Measurements from ENCODE around the gene ATCAY. TPM values are rescaled to one million over a fixed set of nuclear protein-coding genes. Genes with fewer than 3 reads are reported as not detected.

ATCAY gene
- 0.18 and 0.44 TPM in 2 replicates for total RNA-seq (2014; rRNA removed; shearing (Covaris generic))

- peak; percentile 91 for DNase-seq (ENCODE audit: low spot score)
- in situ Hi-C loops (cut with HindIII; ENCODE audit: low sequenced_read_pairs), result no loop called here
Observed at GRCh38 chr19:3880471-3881271, at the start of gene ATCAY. TSS of gene ATCAY (plus strand) at chr19:3880685. CDS start at chr19:3885768, 5,083 bp downstream.

GRCh38 chr19:3831601-3832000 is 48.9 kb upstream of the ATCAY start:
- in situ Hi-C loops (cut with HindIII; ENCODE audit: low sequenced_read_pairs), result no loop called here
- DNase-seq (ENCODE audit: low spot score), result no peak

- in situ Hi-C loops (cut with HindIII; ENCODE audit: low sequenced_read_pairs), result no loop called here
- DNase-seq (ENCODE audit: low spot score), result no peak
Observed at GRCh38 chr19:3832001-3832400, 48.5 kb upstream of the ATCAY start.

DNA sequence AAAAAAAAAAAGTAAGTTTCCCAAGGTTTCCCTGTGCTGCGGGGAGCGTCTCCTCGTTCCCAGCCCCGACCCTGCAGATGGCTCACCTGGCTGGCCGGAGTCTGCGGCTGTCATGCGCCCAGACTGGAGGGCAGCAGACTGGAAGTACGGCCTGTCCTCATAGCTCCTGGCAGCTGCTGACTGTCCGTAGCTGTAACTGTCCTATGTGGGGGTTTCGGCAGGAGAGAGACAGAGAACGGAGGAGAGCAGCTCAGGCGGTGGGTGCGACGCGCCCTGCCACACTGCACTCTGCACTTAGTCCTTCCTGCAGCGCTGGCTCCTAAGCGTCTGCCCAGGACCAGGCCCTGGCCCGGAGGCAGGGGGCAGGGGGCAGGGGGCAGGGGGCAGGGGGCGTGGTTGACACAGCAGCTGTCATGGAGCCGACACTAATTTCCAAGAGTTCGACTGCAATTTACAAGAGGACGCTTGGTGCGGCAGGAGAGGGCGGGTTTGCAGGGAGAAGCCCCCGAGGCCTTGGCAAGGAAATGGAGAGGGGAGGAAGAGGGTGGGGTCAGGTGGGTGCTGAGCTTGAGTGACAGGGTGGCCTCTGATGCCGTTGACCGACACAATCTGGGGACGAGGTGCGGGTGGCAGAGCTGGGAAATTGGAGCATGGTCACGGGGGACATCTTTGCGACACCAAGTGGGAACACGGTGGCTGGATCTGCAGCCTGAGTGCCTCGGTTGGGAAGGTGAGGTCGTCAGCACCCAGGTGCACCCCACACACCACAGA is 46.7 kb upstream of the ATCAY start:
- in situ Hi-C loops (cut with HindIII; ENCODE audit: low sequenced_read_pairs), result no loop called here
- no peak for DNase-seq (ENCODE audit: low spot score)

DNA sequence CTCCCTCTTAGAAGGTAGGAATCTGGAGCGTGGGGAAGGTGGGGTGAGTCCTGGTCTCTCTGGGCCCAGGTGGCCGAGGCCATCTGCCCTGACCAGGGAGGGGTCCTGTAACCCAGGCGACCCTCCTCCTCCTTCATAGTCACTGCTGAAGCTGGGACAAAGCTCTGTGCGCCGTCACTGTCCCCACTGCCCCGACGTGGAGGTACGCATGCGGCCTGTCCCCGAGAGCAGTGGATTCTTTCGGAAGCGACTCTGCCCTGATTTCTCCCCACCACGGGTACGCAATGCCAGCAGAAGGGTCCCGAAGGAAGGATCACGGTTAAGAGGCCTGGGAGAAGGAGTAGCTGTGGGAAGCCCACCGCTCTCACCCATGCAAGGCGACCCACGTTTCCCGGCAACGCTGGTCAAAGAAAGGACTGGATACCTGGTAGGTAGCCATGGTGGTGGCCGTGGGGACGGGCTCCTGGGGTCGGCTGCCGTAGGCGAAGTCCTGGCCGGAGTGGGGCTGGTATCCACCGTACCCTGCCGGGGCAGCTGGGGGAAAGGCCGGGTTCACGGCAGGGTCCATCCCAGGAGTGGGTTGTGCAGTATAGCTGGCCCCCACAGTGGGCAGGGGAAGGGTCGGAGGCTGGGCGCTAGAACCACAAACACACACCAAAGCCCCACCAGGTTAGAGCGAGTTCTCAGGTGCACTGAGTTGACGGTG is 46.0 kb upstream of the ATCAY start:
- in situ Hi-C loops (cut with HindIII; ENCODE audit: low sequenced_read_pairs), result no loop called here
- no peak for DNase-seq (ENCODE audit: low spot score)

- DNase-seq (ENCODE audit: low spot score), result no peak
- in situ Hi-C loops (cut with HindIII; ENCODE audit: low sequenced_read_pairs), result no loop called here
Observed at GRCh38 chr19:3835055-3835435, 45.4 kb upstream of the ATCAY start.

GRCh38 chr19:3836887-3837286 is 43.6 kb upstream of the ATCAY start:
- DNase-seq (ENCODE audit: low spot score), result no peak
- in situ Hi-C loops (cut with HindIII; ENCODE audit: low sequenced_read_pairs), result no loop called here

DNA sequence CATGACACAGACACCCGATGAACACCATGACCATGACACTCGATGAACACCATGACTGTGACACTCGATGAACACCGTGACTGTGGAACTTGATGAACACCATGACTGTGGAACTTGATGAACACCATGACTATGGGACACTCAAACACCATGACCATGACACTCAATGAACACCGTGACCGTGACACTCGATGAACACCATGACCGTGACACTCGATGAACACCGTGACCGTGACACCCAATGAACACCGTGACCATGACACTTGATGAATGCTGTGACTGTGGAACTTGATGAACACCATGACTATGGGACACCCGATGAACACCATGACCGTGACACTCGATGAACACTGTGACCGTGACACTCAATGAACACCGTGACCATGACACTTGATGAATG is 43.2 kb upstream of the ATCAY start:
- in situ Hi-C loops (cut with HindIII; ENCODE audit: low sequenced_read_pairs), result no loop called here
- DNase-seq (ENCODE audit: low spot score), result no peak

- in situ Hi-C loops (cut with HindIII; ENCODE audit: low sequenced_read_pairs), result no loop called here
- DNase-seq (ENCODE audit: low spot score), result no peak
Observed at GRCh38 chr19:3837922-3838321, 42.6 kb upstream of the ATCAY start.

DNA sequence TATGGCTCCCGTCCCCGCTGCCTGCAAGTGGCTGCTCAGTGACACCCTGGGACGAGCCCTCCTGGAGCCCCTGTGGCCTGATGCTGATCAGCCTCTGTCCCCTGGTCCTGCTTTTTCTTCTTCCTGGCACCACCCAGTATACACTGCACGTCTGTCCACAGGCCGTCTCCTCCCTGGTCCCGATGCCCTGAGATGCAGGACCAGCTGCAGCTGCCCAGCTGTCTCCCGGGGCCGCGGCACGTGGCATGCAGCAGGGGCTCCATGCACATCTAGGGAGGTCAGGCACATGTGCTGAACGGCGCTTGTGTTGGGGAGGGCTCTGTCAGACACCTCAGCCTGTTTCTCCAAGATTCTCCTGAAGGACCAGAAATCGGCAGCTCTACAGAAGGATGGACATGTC is 41.8 kb upstream of the ATCAY start:
- DNase-seq (ENCODE audit: low spot score), result no peak
- in situ Hi-C loops (cut with HindIII; ENCODE audit: low sequenced_read_pairs), result no loop called here

GRCh38 chr19:3839941-3840340 is 40.5 kb upstream of the ATCAY start:
- DNase-seq (ENCODE audit: low spot score), result no peak
- in situ Hi-C loops (cut with HindIII; ENCODE audit: low sequenced_read_pairs), result no loop called here

GRCh38 chr19:3840804-3841203 is 39.7 kb upstream of the ATCAY start:
- in situ Hi-C loops (cut with HindIII; ENCODE audit: low sequenced_read_pairs), result no loop called here
- DNase-seq (ENCODE audit: low spot score), result no peak

- in situ Hi-C loops (cut with HindIII; ENCODE audit: low sequenced_read_pairs), result no loop called here
- DNase-seq (ENCODE audit: low spot score), result no peak
Observed at GRCh38 chr19:3842948-3843347, 37.5 kb upstream of the ATCAY start.

- in situ Hi-C loops (cut with HindIII; ENCODE audit: low sequenced_read_pairs), result no loop called here
- DNase-seq (ENCODE audit: low spot score), result no peak
Observed at GRCh38 chr19:3844596-3844995, 35.9 kb upstream of the ATCAY start.

GRCh38 chr19:3849092-3849491 is 31.4 kb upstream of the ATCAY start:
- peak; percentile 16 for DNase-seq (ENCODE audit: low spot score)
- in situ Hi-C loops (cut with HindIII; ENCODE audit: low sequenced_read_pairs), result no loop called here

- no peak for DNase-seq (ENCODE audit: low spot score)
- in situ Hi-C loops (cut with HindIII; ENCODE audit: low sequenced_read_pairs), result loop anchor here (25.0 kb wide), 1 partner anchor 363 kb away; no protein-coding TSS in a partner anchor
Observed at GRCh38 chr19:3849787-3850186, 30.7 kb upstream of the ATCAY start.

- in situ Hi-C loops (cut with HindIII; ENCODE audit: low sequenced_read_pairs), result loop anchor here (25.0 kb wide), 1 partner anchor 362 kb away; no protein-coding TSS in a partner anchor
Observed at GRCh38 chr19:3850320-3850972, 30.0 kb upstream of the ATCAY start.

DNA sequence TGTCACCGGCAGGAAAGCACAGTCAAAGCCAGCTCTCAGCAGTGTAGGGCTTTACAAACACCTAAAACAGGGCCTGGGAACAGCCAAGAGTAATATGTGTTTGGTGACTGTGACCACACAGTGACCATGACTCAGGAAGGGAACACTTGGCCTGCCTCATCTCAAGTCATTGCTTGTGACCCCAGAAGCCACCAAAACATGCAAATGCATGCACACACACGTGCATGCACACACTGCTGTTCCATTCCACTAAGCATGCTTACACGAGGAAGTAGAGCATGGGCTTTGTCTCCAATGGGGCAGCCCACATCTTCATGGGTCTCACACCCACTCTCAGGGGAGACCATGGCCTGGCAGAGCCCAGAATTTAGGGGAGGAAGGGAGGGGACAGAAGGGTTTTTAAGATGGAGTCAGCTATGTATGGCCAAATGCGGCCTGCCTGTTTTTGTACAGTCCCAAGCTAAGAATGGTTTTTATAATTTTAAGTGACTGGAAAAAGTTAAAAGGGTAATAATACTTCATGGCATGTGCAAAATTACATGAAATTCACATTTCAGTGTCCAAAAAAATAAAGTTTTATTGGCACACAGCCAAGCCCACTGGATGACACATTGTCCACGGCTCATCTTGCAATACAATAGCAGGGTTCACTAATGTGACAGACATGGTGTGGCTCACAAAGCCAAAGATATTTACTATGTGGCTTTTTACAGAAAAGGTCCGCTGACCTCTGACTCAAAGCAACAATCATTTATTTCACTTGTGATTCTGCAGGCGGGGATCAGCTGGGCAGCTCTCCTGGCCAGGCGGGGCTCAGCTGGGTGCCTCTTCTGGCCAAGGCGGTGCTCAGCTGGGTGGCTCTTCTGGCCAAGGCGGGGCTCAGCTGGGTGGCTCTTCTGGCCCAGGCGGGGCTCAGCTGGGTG is 29.0 kb upstream of the ATCAY start:
- no peak for DNase-seq (ENCODE audit: low spot score)
- in situ Hi-C loops (cut with HindIII; ENCODE audit: low sequenced_read_pairs), result loop anchor here (25.0 kb wide), 1 partner anchor 361 kb away; no protein-coding TSS in a partner anchor

More at GRCh38 chr19:3850320-3850972, 30.0 kb upstream of the ATCAY start:
- no peak for DNase-seq (ENCODE audit: low spot score)
